Right lobe of liver (tissue), 6 donors: ENCODE data around the gene AURKAIP1. TPM values are rescaled to one million over a fixed set of nuclear protein-coding genes. Genes with fewer than 3 reads are reported as not detected.
"Not testable (repeated sequence)": the region's sequence is repeated elsewhere in the genome, so short reads cannot be mapped to it uniquely, and the experiment has no call there.

Source experiments
- ATAC-seq, 4 donors: fragments of 200-7000 bp; cut with Tn5 transposase; one replicate each; pipeline ENCODE4 v1.9.1; 2020; ENCODE audit warnings: mild to moderate bottlenecking in 4 of 4, moderate library complexity in 4 of 4
- DNase-seq, 3 donors: peaks; one replicate each; pipeline ENCODE4 v3.0.0-alpha.2; 2020
- H3K27ac ChIP-seq, 3 donors: fragments of 200-600 bp; one replicate each; pipeline ENCODE4 v1.8.0; 2022
- H3K27me3 ChIP-seq, 2 donors: fragments of 200-600 bp; one replicate each; pipeline ENCODE4 v1.8.0; 2022
- H3K36me3 ChIP-seq, 4 donors: fragments of 200-600 bp; sonication (generic) in 1 of 4; one replicate each; pipeline versions ENCODE4 v1.5.1 to v1.8.0; 2017 to 2022; ENCODE audit warnings: control low read depth in 1 of 4
- H3K4me1 ChIP-seq, 4 donors: fragments of 200-600 bp; sonication (generic) in 1 of 4; one replicate each; pipeline versions ENCODE4 v1.5.1 to v1.8.0; 2017 to 2022; ENCODE audit warnings: control low read depth in 1 of 4
- H3K4me3 ChIP-seq, 3 donors: fragments of 200-600 bp; one replicate each; pipeline ENCODE4 v1.8.0; 2022
- H3K9me3 ChIP-seq, 4 donors: fragments of 200-600 bp; sonication (generic) in 1 of 4; one replicate each; pipeline versions ENCODE4 v1.5.1 to v1.8.0; 2017 to 2022; ENCODE audit warnings: control low read depth in 1 of 4
- CTCF ChIP-seq, 4 donors: fragments of 200-600 bp in 3 of 4; fragments of 450-650 bp in 1 of 4; IDR thresholded peaks; one replicate each; pipeline versions ENCODE4 v1.5.1 to v1.8.0; 2016 to 2022; ENCODE audit warnings: antibody characterized with exemption in 4 of 4, mild to moderate bottlenecking in 2 of 4
- POLR2A ChIP-seq: fragments of 450-650 bp; IDR thresholded peaks from one replicate; pipeline ENCODE4 v1.6.1; 2017; ENCODE audit warnings: antibody characterized with exemption, mild to moderate bottlenecking
- WGBS: methylation state at CpG from one replicate; pipeline ENCODE4 v1.1.6; 2018; ENCODE audit warnings: low coverage, low lambda C conversion rate; ENCODE audit not compliant: insufficient coverage; ENCODE audit errors: missing lambda C conversion rate; 5-methylcytosine and 5-hydroxymethylcytosine counted together
- intact Hi-C, 2 donors: fragments of 100-400 bp; cut with DNase I; formaldehyde crosslinking; loops; one replicate each; pipeline versions ENCODE4 v1.11.2 to v1.14.1; 2022
- total RNA-seq, 6 experiments: library from RNA; depleted of rRNA in 2 of 6; stranded (reverse); fragments of >200 nt in 2 of 6; fragmentation: NEBNext Ultra II Directional in 3 of 6; extraction: Animal tissue kit (Norgen Biotek cat#: 25700) in 3 of 6; gene quantifications; one replicate each; pipeline versions ENCODE4 v1.1.0 to v1.2.4, GENCODE V29; 2016 to 2023
- donor health status: DM: no; HTN: yes; CAD: no.
- donor health status: DM: no; HTN: no; CAD: no.
- donor health status: DM: no; HTN: no; CAD: no.
- donor health status: DM: no; HTN: yes; CAD: no.
- donor health status: DM: no; HTN: yes; CAD: no.

The AURKAIP1 gene
- total RNA-seq, 6 experiments from 2014 or later, result 70.0 to 140 (median 104) TPM

DNA sequence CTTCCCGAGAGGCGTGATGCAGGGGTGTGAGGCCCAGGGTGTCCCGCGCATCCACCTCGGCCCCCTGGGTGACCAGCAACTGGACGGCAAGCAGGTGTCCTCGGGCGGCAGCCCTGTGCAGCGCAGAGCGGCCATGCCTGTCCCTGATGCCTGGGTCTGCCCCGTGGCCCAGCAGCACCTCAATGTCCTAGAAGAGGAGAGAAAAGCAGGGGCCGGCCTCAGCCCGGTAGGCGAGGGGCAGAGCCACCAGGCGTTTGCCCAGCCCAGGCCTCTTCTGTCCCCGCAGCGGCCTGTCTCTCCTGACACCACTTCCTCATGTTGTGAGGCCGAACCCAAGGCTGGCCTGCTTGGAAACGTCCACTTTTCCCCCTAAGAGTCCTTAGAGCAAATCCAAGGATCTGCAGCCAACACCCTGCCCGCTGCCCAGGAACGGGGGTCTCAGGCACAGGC lies 44.4 kb upstream of the AURKAIP1 start:
- ATAC-seq (peak in 1 of 4 donors; percentile 17), DNase-seq (no peak)
- no peaks in the 10 kb centered on the region for H3K4me1 ChIP-seq
- intact Hi-C loops, result no loop called here
- TF ChIP-seq CTCF (IDR thresholded peaks at IDR 0.05) (no peak), POLR2A (no peak)
- H3K9me3 ChIP-seq, result no peaks in the 10 kb centered on the region
- H3K27ac ChIP-seq, result no peak overlapping the region
- no peaks in the 10 kb centered on the region for H3K27me3 ChIP-seq
- WGBS, result 80% methylated on average over 1 of the region's 21 CpGs
- H3K36me3 ChIP-seq, result no peaks in the 10 kb centered on the region
- peak overlapping the region in 1 of 3 donors; percentile 26 for H3K4me3 ChIP-seq

DNA sequence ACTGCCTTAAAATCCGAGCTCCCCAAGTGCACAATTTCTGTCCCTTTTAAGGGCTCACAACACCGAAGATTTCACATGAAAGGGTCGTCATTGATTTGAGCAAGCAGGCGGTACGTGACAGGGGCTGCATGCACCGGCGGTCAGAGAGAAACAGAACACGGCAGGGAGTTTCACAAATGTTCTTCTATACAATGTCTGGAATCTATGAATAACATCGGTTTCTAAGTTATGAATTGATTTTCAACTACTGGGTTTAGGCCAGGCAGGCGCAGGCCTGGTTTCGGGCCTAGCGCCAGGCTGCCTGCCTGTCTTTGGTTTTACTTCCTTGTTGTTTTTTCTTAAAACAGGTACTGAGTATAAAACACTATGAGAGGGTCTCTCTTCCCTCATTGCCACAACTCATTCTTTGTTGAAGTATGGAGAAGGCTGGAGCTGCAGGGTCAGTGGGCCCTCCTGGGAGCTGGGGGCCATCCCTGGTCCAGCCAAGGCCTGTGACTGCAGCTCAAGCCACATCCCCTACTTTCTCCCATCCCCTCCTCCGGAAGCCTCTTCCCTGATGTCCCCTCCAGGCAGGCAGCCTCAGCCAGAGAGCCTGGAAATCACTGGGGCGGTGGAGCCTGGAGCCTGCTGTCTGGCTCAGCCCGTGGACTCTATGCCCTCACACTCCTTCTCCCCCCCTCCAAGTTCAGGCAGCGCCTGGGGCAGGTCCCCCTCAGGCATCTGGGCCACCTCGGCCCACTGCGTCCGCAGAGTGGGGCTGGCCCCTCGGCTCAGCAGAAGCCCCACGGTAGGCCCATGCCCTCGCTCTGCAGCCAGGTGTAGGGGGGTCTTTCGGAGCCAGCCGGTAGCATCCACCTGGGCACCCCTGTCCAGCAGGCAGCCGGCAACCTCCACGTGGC lies 43.7 kb upstream of the AURKAIP1 start:
- Histone ChIP-seq H3K36me3 (no peaks in the 10 kb centered on the region), H3K27me3 (no peaks in the 10 kb centered on the region), H3K4me1 (no peaks in the 10 kb centered on the region), H3K27ac (no peak overlapping the region), H3K4me3 (no peak overlapping the region), H3K9me3 (no peaks in the 10 kb centered on the region)
- WGBS, result 77% methylated on average over 18 of the region's 26 CpGs
- TF ChIP-seq POLR2A (no peak), CTCF (IDR thresholded peaks at IDR 0.05) (no peak)
- intact Hi-C loops, result no loop called here
- DNase-seq (no peak), ATAC-seq (peak in 1 of 4 donors; percentile 33)

GRCh38 chr1:1417825-1418463 lies 42.9 kb upstream of the AURKAIP1 start:
- H3K9me3 ChIP-seq, H3K27me3 ChIP-seq, H3K36me3 ChIP-seq, H3K27ac ChIP-seq, intact Hi-C loops, H3K4me3 ChIP-seq, H3K4me1 ChIP-seq, DNase-seq, ATAC-seq: not testable (repeated sequence)
- 83% methylated on average over 8 of the region's 25 CpGs for WGBS

- ATAC-seq, H3K9me3 ChIP-seq, H3K4me1 ChIP-seq, H3K4me3 ChIP-seq, H3K27ac ChIP-seq, DNase-seq, H3K36me3 ChIP-seq, H3K27me3 ChIP-seq, intact Hi-C loops: not testable (repeated sequence)
- WGBS, result 65% methylated on average over 3 of the region's 5 CpGs
Observed at GRCh38 chr1:1417396-1417795, 42.4 kb upstream of the AURKAIP1 start.

DNA sequence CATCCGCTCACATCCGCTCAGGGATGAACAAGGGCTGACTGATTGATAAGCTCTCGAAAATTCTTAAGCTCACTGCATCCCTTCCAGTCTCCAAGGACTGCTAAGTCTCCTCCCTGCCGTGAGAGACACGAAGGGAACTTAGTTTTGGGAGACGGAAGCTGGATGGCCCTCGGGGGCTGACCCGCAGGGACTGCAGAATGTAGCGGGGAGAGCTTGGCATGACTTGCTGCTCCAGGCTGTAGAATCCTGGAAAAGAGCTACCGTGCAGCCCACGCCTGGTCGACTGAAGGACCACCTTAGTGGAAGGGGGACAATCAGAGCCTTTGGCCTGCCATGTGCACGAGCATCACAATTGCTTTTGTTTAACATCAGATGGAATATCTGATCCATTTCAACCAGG lies 40.7 kb upstream of the AURKAIP1 start:
- Histone ChIP-seq H3K9me3 (no peaks in the 10 kb centered on the region), H3K4me1 (no peaks in the 10 kb centered on the region), H3K36me3 (no peaks in the 10 kb centered on the region), H3K4me3 (no peak overlapping the region), H3K27me3 (no peaks in the 10 kb centered on the region), H3K27ac (no peak overlapping the region)
- 82% methylated on average over 3 of the region's 13 CpGs for WGBS
- DNase-seq, result peak in 1 of 3 donors; percentile 28
- intact Hi-C loops, result no loop called here
- ATAC-seq, result no peak
- TF ChIP-seq POLR2A, result no peak
- TF ChIP-seq CTCF (IDR thresholded peaks at IDR 0.05), result no peak

DNA sequence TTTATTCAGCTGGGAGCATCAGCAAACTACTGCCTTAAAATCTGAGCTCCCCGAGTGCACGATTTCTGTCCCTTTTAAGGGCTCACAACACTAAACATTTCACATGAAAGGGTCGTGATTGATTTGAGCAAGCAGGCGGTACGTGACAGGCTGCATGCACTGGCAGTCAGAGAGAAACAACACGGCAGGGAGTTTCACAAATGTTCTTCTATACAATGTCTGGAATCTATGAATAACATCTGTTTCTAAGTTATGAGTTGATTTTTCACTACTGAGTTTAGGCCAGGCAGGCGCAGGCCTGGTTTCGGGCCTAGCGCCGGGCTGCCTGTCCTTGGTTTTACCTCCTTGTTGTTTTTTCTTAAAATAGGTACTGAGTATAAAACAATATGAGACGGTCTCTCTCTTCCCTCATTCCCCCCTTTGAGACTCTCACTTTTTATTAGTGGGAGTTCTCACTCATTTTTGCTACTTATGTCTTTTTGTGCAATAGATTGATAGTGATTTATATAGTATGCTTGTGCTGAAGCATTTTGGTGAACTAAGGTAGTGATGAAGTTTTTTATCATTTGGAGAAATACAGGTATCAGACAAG lies 37.4 kb upstream of the AURKAIP1 start:
- DNase-seq, H3K36me3 ChIP-seq, H3K4me1 ChIP-seq, H3K4me3 ChIP-seq, H3K27ac ChIP-seq, H3K27me3 ChIP-seq, H3K9me3 ChIP-seq, ATAC-seq, intact Hi-C loops: not testable (repeated sequence)
- 87% methylated on average over 11 of the region's 11 CpGs for WGBS
